SK-N-MC (cell line): ENCODE measurements around the gene GTF2B.
"Not testable (repeated sequence)": the region's sequence is repeated elsewhere in the genome, so short reads cannot be mapped to it uniquely, and the experiment has no call there.

Source experiments
- DNase-seq: peaks from one replicate; pipeline ENCODE4 v3.0.0-alpha.2; 2011; ENCODE audit warnings: low read depth, low spot score
- H3K27ac ChIP-seq: fragments of 200-600 bp; sonication (generic); 2 replicates; pipeline ENCODE4 v1.5.1; 2016; ENCODE audit warnings: mixed run types
- H3K36me3 ChIP-seq: fragments of 200-600 bp; sonication (generic); 2 replicates; pipeline ENCODE4 v1.6.1; 2017; ENCODE audit warnings: antibody characterized with exemption, low read length, mixed read lengths; ENCODE audit not compliant: insufficient read depth
- H3K4me3 ChIP-seq: fragments of 200-600 bp; sonication (generic); 2 replicates; pipeline ENCODE4 v1.5.1; 2016
- H3K9ac ChIP-seq: fragments of 200-600 bp; sonication (generic); 2 replicates; pipeline ENCODE4 v1.8.0; 2017; ENCODE audit warnings: mixed run types, mixed read lengths; ENCODE audit not compliant: insufficient read length
- H3K9me3 ChIP-seq: fragments of 200-600 bp; sonication (generic); 2 replicates; pipeline ENCODE4 v1.6.1; 2017; ENCODE audit warnings: low read depth, mild to moderate bottlenecking, antibody characterized with exemption, low read length, moderate library complexity, mixed read lengths
- EZH2 ChIP-seq: fragments of 200-600 bp; sonication (generic); IDR thresholded peaks from one replicate; pipeline ENCODE4 v1.6.1; 2017; ENCODE audit warnings: antibody characterized with exemption
- FOXP2 ChIP-seq: optimal IDR thresholded peaks from 2 replicates; pipeline ENCODE3; 2011; ENCODE audit warnings: mild to moderate bottlenecking, moderate library complexity; ENCODE audit not compliant: insufficient read depth; ENCODE audit errors: extremely low read length, control extremely low read depth
- POLR2AphosphoS5 ChIP-seq: IDR thresholded peaks from 2 replicates; pipeline ENCODE4 v1.6.1; 2012; ENCODE audit warnings: mild to moderate bottlenecking, low read depth, low read length, borderline replicate concordance

Gene GTF2B

DNA sequence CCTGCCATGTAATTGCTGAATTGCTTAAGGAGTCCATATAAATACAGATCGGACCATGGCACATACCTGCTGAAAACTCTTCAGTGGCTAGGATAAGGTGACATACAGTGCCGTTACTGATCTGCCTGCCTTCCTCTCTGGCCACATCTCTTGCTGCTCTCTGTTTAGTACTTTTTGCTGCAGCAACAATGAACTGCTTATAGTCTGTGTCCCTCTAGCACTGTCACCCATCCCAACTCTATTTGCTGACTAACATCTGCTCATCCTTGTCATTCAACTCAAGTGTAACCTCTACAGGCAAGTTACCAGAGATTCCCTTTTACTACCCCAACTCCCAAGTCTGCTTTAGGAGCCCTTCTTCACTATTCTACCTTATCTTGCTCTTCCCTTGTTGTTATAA, 65.6 kb downstream of the GTF2B start:
- Histone ChIP-seq H3K27ac (no peak overlapping the region), H3K36me3 (peaks cover 13% of the 10 kb centered on the region), H3K9me3 (no peaks in the 10 kb centered on the region), H3K4me3 (no peak overlapping the region), H3K9ac (no peak overlapping the region)
- DNase-seq, result no peak
- no peak for TF ChIP-seq FOXP2
- TF ChIP-seq POLR2AphosphoS5, result no peak
- no peak for TF ChIP-seq EZH2

DNA sequence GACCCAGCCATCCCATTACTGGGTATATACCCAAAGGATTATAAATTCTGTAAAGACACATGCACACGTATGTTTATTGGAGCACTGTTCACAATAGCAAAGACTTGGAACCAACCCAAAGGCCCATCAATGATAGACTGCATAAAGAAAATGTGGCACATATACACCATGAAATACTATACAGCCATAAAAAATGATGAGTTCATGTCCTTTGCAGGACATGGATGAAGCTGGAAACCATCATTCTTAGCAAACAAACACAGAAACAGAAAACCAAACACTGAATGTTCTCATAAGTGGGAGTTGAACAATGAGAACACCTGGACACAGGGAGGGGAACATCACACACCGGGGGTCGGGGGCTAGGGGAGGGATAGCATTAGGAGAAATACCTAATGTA, 71.7 kb downstream of the GTF2B start:
- H3K36me3 ChIP-seq, result not testable (repeated sequence)

DNA sequence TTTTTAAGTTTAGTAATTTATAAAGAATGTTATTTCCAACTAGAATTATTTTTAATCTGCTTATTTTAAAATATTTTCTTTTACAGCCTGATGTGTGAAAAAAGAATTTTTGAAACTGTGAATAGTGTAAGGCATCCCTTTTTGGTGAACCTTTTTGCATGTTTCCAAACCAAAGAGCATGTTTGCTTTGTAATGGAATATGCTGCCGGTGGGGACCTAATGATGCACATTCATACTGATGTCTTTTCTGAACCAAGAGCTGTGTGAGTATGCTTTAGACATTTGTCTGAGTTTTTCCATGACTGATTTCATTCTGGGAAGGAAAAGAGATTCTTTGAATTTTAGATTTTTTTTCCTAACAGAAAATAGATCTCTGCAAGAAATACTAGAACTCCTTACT, 77.9 kb downstream of the GTF2B start:
- no peak for DNase-seq
- no peak overlapping the region for H3K4me3 ChIP-seq
- H3K9me3 ChIP-seq, result no peaks in the 10 kb centered on the region
- H3K27ac ChIP-seq, result no peak overlapping the region
- TF ChIP-seq POLR2AphosphoS5, result no peak
- no peak for TF ChIP-seq EZH2
- TF ChIP-seq FOXP2, result no peak
- H3K9ac ChIP-seq, result no peak overlapping the region
- H3K36me3 ChIP-seq, result peaks cover 12% of the 10 kb centered on the region

More for the DNA sequence above, 71.7 kb downstream of the GTF2B start:
- not testable (repeated sequence) for H3K27ac ChIP-seq, H3K4me3 ChIP-seq, H3K9ac ChIP-seq, DNase-seq, H3K9me3 ChIP-seq

DNA sequence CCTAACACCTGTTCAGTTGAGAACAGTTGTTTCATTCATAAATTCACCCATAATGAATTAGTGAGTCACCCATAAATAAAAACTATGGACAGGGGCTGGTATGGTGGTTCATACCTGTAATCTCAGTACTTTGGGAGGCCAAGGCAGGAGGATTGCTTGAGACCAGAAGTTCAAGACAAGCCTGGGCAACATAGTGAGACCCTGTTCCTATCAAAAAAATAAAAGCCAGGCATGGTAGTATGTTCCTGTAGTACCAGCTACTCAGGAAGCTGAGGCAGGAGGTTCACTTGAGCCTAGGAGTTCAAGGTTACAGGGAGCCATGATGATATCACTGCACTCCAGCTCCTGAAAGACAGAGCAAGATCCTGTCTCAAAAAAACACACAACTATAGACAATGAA, 79.0 kb downstream of the GTF2B start:
- Histone ChIP-seq H3K36me3 (peaks cover 13% of the 10 kb centered on the region), H3K4me3 (no peak overlapping the region), H3K9ac (no peak overlapping the region), H3K27ac (no peak overlapping the region), H3K9me3 (no peaks in the 10 kb centered on the region)
- no peak for DNase-seq
- TF ChIP-seq EZH2 (no peak), FOXP2 (no peak), POLR2AphosphoS5 (no peak)

DNA sequence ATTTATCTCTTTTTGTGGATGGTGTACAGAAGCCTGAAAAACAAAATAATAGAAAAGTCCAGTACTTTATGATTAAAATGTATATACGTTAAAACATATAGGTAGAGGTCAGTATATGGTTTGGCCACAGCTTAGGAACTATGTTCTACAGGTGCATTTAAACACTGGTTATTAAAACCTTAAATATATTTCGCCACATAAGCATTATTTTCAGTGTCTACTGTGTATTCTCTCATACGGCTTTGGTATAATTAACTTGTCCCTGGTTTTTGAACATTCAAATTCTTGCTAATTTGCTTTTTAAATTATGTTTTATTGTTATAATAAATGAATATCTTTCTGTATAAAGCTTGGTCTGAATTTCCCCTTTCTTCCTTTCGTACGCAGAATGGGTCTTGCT, 87.9 kb downstream of the GTF2B start:
- no peak for DNase-seq
- H3K4me3 ChIP-seq, result no peak overlapping the region
- peaks cover 6% of the 10 kb centered on the region; the same call in 1 of the 2 replicates for H3K9me3 ChIP-seq
- TF ChIP-seq POLR2AphosphoS5, result no peak
- no peak for TF ChIP-seq EZH2
- TF ChIP-seq FOXP2, result no peak
- no peak overlapping the region for H3K27ac ChIP-seq
- H3K36me3 ChIP-seq, result peaks cover 53% of the 10 kb centered on the region
- no peak overlapping the region for H3K9ac ChIP-seq

DNA sequence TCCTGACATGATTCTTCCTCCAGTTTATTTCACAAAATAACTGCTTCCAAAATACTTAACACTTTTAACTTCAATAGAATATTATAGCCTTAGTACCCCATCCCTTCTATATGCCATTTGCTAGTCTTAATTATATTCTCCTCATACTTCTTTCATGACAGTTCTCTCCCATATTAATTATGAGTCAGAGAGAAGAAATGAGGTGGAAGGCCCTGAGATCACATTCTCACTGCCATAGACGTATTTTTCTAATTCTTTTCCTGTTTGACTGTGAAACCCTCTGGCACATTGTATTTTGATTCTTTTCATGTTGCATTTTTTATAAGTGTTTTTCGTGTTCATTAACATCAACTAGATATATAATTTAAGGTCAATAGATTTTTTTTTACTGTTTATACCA, 88.4 kb downstream of the GTF2B start:
- TF ChIP-seq FOXP2 (no peak), POLR2AphosphoS5 (no peak), EZH2 (no peak)
- Histone ChIP-seq H3K9ac (no peak overlapping the region), H3K9me3 (peaks cover 6% of the 10 kb centered on the region; the same call in 1 of the 2 replicates), H3K27ac (no peak overlapping the region), H3K36me3 (peaks cover 54% of the 10 kb centered on the region), H3K4me3 (no peak overlapping the region)
- no peak for DNase-seq
